ENCODE results near the gene PRRT1.
A peak's percentile ranks its signal among the peaks of the same experiment; 100 is the strongest.
"Not testable (repeated sequence)": the region's sequence is repeated elsewhere in the genome, so short reads cannot be mapped to it uniquely, and the experiment has no call there.

The PRRT1 gene

DNA sequence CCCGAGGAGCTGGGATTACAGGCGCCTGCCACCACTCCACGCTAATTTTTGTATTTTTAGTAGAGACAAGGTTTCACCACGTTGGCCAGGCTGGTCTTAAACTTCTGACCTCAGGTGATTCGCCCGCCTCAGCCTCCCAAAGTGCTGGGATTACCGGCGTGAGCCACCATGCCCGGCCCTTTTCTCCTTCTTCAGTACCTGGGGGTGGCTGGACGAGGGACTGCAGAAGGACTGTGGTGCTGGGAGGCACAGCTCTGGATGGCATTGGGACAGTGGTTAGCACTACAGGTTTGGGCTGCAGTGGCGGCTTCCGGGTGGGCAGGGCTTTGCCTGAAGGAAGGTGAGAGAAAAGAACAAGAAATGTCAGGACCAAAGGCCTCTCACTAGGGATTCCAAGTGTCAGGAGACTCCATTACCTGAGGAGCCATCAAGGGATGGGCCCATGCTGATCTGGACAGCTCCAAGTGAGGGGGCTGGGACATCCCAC is 31.1 kb downstream of the PRRT1 start:
- no peak for DNase-seq (ENCODE audit: low spot score)

DNA sequence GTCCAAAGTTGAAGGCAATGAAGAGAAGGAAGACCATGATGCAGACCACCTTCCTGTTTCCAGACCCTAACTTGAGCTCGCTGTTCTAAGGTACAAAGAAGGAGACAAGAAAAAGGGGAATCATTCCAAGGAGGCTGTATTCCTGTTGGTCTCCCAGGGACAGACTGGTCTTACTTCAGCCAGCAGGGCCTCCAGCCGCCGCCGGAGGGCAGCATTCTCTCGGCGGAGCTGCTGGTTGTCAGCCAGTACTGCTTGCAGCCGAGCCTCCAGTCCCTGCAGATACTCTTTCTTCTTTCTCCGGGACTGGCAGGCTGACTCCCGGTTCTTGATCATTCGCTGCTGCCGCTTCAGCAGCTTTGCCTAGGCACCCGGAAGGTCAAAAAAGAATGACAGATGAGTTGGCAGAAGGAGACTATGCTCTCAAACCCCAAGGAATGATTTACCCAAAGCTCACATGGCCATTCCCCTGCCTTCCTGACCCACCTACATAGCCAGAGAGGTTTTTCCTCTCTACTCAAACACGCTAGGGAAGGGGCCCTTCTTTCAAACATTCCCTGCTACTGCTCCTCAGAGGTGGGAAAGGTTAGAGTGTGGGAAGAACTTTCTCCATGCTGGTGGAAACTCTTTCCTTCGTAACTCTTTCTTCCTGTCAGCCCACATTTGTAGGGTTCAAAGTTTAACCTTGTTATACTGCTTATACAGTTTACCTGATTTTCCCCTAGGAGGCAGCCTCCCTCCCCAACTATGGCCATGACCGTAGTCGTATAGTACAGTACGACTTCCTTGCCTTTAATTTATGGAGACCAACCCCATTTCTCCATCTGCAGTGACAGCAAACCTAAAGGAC is 32.7 kb downstream of the PRRT1 start:
- DNase-seq (ENCODE audit: low spot score), result peak; percentile 85

DNA sequence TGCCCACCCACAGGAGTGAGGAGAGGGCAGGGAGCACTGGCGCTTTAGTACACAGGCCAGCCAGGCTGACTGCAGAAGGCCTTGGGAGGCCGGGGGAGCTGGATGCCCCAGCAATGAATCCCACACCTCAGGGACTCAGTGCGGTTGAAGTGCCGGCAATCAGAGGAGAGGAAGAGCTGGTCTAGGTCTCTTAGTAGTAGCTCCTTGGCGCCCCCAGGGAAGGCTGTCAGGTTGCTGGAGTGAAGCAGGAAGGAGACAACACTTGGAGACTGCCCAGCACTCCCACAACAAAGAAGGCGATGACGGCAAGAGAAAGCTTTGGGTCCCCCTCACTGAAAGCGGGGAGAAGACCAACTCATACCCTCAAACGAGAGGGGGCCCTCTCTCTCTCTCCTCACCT is 34.3 kb downstream of the PRRT1 start:
- DNase-seq (ENCODE audit: low spot score), result no peak

DNA sequence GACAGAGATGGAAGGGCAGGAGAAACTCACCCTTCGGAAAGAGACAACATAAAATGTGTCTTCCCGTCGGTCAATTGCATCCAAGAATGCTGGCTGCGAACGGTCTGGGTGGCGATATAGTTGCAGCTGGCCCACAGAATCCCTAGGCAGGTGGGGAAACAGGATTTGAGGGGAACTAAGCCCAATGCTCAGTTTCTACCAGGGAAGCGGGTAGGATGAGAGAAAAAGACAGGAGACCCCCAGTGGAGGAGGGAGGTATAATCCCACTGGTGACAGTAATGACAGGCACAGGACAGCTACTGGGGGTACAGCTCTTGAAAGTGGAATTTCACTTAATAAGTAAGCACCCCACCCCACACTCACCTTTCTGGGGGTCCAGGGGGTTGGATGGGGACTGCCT is 35.1 kb downstream of the PRRT1 start:
- DNase-seq (ENCODE audit: low spot score), result no peak

DNA sequence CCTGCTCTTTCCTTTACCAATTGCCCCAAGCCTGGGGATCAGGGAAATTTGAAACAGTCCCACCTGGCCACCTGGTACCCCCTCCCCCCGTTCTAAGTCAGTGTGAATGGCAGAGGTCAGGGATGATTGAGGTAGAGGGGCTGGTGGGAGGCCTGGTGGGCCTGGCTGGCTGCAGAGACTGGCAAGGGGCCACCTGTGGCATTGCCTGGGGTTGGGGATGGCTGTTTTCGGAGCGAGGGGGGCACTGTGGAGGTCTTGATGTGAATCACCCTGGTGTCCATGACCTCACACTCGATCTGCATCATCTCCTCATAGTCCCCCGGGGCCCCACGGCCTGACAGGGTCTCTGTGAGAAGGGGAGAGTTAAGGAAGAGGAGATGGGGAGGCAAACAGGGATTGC is 36.1 kb downstream of the PRRT1 start:
- no peak for DNase-seq (ENCODE audit: low spot score)

DNA sequence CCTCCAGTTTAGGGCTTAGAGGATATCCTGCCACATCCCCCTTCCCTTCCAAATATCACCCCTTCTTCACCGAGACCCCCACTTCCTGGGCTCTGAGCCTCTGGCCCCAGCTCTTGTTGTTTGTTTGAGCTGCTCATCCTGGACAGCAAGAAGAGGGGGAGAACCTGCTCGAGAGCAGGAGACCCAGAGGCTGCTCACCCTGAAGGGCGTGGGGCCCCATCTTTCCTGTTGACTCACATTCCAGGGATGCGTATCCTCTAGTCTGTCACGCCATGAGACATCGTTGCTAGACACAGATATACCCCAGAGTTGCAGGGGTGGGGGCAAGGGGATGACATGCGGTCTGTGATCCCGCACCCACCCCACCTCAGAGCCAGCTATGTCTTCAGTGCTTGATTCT is 36.9 kb downstream of the PRRT1 start:
- DNase-seq (ENCODE audit: low spot score), result no peak

DNA sequence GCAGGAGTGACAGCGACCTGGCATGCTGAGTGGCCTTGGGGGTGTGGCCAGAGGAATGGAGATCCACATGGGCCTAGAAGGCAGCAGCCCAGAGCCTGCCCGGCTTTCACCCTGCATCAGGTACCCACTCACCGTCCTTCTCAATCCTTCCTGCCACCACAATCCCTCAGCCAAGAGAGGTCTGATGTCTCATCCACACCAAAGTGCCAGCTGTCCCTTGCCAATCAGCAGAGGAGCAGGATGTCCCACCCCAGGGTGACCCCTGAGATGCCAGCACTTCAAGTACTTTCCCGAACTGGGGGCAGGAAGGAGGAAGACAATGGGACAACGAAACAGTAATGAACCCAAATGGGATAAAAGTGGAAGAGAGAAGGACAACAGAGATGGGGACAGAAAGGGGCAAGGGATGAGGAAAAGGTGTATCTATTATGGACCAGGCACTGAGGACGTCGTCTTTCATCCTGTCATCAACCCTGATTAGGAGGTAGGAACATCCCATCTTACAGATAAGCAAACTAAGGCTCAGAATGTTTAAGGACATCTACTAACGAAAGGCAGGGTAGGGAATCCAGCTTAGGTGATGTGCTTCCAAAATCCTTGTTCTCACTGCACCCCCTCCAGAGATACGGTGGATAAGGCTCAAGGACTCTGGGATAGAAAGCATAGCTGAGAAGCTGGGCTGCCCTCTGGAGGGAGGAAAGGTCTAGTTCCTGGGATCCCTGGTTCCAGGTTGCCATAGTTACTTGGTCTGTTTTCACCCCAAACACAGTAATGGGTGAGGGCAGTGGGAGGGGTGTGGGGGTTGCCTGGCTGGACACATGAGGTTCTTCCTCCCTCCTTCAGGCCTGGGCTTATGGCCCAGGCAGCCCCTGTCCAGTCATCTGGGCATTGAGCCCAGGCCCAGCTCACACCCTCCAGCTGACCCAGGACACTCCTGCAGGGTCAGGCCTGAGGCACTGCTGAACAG is 38.1 kb downstream of the PRRT1 start:
- no peak for DNase-seq (ENCODE audit: low spot score)

DNA sequence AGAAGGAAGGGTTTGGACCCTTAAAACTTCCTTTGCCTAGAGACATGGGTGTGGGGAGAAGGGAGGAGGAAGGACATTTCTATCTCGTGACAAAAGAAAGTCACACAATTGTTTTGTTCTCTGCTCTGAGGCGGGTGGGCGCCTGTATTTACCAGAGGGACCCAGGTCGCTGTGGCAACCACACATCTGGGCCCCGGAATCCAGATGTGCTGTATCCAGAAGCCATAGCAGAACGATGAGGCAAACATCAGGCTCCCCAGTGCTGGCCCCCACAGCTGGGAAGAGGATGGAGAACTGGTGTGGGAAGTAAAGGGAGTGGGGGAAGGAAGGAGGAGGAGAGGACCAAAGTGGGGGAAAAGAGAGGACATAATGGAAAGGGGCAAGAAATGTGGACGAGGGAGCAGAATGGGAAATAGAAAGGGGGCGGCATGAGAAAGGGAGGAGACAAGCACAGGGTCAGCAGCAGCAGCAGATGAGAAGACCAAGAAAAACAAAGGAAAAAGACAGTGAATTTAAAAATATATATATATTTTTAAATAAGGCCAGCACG is 39.2 kb downstream of the PRRT1 start:
- no peak for DNase-seq (ENCODE audit: low spot score)

DNA sequence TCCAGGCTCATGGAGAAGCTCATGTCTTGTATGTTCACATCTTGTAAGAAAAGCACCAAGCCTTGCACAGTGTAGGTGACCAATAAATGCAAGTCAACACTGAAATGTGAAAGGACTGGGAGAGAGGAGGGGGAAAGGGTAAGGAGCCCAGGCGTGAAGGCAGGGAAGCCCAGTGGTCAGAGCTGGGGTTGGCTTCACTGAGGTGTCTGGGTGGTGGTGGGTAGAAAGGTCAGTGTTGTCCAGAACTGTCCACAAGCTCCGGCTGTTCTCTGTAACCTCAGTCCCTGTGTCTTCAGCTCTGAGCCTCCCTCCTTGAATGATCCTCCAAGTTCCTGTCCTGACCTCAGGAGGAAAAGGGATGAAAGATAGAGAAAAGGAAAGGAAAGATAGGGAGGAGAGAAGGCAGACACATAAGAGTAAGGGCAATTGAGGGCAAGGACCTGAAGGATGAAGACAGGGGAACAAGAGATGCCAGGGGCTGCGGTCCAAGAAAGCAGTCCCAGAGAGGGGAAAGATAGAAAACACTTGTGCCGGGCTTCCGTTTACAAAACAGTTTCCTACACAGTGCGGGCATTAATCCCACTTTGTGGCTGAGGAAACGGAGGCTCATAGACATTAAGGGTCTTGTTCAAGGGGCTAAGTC is 40.2 kb downstream of the PRRT1 start:
- DNase-seq (ENCODE audit: low spot score), result no peak

DNA sequence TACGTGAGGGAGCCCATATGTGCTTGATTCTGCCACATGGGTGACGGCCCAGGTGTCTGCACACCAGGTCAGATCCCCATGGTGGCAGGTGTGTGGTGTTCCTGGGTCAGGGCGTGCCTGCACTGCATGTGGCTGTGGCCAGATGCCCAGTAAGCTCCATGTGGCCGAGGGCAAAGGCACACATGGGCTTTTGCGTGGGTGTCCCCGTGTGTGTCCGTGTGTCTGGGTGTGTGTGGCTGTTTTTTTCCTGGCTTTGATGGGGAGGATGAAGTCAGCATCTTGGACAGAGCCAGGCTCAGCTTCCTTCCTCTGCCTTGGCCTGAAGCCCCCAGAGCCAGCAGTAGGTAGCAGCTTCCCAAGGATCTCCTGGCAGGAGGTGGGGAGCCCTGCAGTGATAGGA is 41.1 kb downstream of the PRRT1 start:
- DNase-seq (ENCODE audit: low spot score), result no peak

DNA sequence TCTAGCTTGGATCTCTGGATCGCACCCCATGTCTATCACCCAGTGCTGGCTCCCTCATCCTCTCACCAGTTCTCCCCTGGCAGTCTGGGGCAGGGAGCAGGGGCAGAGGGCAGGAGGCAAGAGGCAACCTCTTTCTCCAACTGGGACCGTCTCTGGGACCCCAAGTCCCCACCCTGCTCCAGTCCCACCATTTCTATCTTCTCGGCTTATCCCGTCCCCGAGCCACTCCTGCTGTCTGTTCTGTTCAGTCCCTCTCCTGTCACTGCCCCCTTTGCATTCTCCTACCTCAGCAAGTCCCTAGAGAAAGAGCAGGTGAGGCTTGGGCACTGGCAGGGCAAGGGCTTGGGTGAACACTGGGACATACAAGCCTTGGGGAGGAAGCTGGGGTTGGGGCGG is 42.0 kb downstream of the PRRT1 start:
- no peak for DNase-seq (ENCODE audit: low spot score)

DNA sequence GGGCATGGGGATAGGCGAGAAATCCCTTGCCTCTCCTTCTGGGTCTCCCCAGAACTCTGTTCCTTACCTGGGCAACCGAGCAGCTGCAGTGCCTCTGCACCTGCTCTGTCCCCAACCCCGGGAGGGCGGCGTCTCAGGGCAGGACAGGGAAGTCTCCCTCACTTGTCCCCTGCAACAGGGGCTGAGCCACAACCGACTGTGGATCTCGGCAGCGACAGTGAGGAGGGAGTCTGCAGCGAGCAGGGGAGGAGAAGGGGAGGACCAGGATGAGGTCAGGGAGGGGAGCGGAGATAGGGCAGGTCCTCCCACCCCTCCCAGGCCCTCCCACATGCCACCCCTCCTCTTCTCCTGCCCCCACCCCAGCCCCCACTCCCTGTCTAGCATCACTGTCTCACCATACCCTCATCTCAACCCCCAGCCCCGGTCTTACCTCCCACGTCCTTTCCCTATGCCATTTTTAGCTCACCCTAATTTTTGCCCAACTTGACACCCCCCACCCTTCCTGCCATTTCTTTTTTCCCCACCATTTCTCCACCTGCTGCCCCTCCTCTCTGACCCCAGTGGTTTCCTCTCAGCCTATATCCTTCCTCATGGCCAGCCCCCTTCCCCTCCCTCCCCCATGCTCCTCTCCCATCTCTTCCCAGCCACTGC is 42.5 kb downstream of the PRRT1 start, which contains the start of gene TNXB:
Gene TNXB, minus strand, starts transcription at position 225 of the 651 bp plus-strand sequence. CDS start 11,140 bp downstream, outside the sequence.
- no peak for DNase-seq (ENCODE audit: low spot score)

DNA sequence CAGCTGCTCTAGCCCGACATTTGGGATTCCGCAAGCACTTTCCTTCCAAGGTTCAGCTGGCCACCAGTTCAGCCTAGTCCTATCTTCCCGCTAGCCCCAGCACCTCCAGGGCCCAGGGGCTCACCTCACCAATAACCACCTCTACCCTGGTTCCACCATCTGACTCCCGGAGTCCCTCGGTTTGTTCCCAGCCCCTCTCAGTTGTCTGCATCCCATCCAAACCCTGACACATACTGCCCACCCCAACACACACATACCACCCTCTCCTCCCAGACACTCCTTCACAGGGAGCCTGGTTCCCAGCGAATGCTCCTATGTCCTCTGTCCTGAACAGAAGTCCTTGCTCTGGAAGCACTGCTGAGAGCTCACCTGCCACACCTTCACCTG is 43.0 kb downstream of the PRRT1 start:
- DNase-seq (ENCODE audit: low spot score), result no peak

DNA sequence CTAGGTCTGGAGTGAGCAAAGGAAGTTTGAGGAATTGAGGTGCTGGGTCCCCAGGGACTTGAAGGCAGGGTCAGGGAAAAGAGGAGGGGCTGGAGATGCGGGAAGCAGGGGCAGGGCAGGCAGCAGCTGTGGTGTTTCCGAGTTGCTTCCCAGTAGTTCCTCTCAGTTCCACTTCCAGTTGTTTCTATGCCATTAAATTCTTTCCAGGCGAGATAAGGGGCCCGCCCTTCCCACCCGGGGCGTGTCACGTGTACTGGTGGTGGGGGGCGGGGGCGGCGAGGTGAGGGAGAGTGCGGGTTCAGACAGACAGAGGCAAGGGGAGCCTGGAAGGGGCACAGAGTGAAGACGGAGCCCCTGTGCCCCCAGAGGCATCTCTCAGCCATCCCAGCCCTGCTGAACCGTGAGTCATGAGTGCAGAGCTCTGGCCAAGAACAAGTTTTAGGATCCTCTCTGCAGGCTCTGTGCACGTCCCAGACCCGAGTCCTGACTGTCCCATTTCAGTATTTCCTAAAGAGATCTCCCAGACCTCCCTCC is 43.6 kb downstream of the PRRT1 start:
- DNase-seq (ENCODE audit: low spot score), result no peak

DNA sequence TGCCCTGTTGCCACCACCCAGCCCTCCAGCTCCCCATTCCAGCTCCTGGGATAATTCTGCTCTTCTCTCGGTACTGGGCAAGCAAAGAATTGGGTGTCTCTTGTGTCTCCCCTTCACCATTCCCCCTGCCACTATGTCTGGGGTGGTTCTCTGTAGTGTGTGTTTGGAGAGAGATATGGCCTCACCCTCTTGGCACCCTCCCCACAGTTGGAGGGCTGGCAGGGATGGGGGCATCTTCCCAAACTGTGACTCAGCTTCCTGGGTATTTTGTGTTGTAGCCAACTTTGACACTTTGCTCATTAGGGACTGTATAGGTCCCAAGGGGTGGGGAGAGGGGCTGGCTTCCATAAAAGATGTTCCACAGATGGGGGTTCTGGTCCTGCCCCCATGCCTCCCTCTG is 44.3 kb downstream of the PRRT1 start:
- DNase-seq (ENCODE audit: low spot score), result no peak

DNA sequence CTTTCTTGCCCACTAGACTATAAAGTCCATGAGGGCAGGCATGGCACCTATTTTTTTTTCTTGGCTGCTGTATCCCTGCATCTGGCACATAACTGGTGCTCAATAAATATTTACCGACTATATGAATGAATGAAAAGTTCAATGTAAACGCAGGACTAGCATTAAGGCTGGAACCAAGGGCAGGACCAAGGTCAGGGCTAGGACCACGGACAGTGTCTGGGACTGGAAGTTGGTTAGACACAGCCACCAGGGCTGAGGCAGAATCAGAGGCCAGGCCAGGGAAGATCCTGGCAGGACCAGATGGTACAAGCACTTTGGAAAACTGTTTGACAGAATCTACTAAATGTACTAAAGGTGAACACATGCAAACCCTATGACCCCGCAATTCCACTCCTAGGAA is 46.3 kb downstream of the PRRT1 start:
- DNase-seq (ENCODE audit: low spot score), result no peak

DNA sequence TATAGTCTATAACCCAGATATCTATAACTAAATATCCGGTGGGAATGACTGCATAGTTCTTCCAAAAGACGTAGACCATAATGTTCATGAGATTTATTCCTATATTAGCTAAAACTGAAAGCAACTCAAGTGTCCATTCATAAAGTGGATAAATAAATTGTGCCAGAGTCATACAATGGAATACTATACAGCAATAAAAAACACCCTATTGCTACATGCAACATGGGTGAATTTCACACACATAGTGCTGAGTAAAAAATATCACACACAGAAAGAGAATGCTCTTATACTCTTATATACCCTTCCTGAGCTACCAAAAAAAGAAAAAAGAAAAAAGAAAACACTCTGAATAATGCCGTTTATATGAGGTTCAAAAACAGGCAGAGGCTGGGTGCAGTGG is 49.5 kb downstream of the PRRT1 start:
- DNase-seq (ENCODE audit: low spot score), result no peak

DNA sequence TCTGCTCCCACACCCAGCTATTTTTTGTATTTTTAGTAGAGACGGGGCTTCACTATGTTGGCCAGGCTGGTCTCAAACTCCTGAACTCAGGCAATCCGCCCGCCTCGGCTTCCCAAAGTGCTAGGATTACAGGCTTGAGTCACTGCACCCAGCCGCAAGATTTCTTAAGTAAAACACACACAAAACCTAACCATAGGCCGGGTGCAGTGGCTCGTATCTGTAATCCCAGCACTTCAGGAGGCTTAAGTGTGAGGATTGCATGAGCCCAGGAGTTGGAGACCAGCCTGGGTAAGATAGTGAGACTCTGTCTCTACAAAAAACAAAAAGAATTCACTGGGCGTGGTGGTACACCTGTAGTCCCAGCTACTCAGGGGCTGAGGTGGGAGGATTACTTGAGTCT is 51.5 kb downstream of the PRRT1 start:
- DNase-seq (ENCODE audit: low spot score), result not testable (repeated sequence)

Data from ecto neural progenitor cell (in vitro differentiated cells).